GM12891 (cell line): ENCODE measurements around the gene CLASP2. TPM values are rescaled to one million over a fixed set of nuclear protein-coding genes. Genes with fewer than 3 reads are reported as not detected.
"Not testable (repeated sequence)": the region's sequence is repeated elsewhere in the genome, so short reads cannot be mapped to it uniquely, and the experiment has no call there.

Experiments used
- DNase-seq: peaks from one replicate; pipeline ENCODE4 v3.0.0; 2011; ENCODE audit warnings: low spot score; ENCODE audit not compliant: insufficient read length
- FAIRE-seq: peaks from 2 replicates; lab custom pipeline; 2011; peaks lifted over from hg19 to GRCh38; lab: Jason Lieb, UNC
- PAX5 ChIP-seq: IDR thresholded peaks from 2 replicates; pipeline ENCODE4 v1.6.1; 2011; ENCODE audit warnings: low read length, moderate library complexity, mild to moderate bottlenecking; ENCODE audit not compliant: insufficient read depth, severe bottlenecking
- POLR2A ChIP-seq: IDR thresholded peaks from 2 replicates; pipeline ENCODE4 v1.6.1; 2011; ENCODE audit warnings: low read depth, low read length, control low read depth
- POLR2AphosphoS5 ChIP-seq: IDR thresholded peaks from 2 replicates; pipeline ENCODE4 v1.6.1; 2011; ENCODE audit warnings: low read depth, low read length, control low read depth
- POU2F2 ChIP-seq: IDR thresholded peaks from 2 replicates; pipeline ENCODE4 v1.6.1; 2011; ENCODE audit warnings: low read depth, mild to moderate bottlenecking, control low read depth, low read length, moderate library complexity
- SPI1 ChIP-seq: IDR thresholded peaks from 2 replicates; pipeline ENCODE4 v1.6.1; 2011; ENCODE audit warnings: low read depth, low read length, control low read depth
- TAF1 ChIP-seq: IDR thresholded peaks from 2 replicates; pipeline ENCODE4 v1.6.1; 2011; ENCODE audit warnings: low read depth, low read length, control low read depth
- polyA plus RNA-seq: library from polyadenylated mRNA; unstranded; fragments of >200 nt; gene quantifications from one replicate; pipeline ENCODE4 v1.2.1, GENCODE V29; 2012; ENCODE audit warnings: low read depth, missing spikeins, inconsistent platforms; ENCODE audit not compliant: missing spikeins

The CLASP2 gene
- 8.3 TPM for polyA plus RNA-seq

GRCh38 chr3:33717866-33718594, at the start of gene CLASP2:
TSS of gene CLASP2 (minus strand) at chr3:33718254. CDS start at chr3:33718002, 252 bp downstream.
- FAIRE-seq = peak; percentile 97
- TF ChIP-seq POLR2AphosphoS5 (0 out of 2 replicates have a peak, but pooled peaks have one; percentile 17), SPI1 (no peak), POU2F2 (no peak), PAX5 (no peak), POLR2A (peak; percentile 77), TAF1 (peak; percentile 65)
- peak; percentile 72 for DNase-seq

- DNase-seq (no peak), FAIRE-seq (no peak)
- TF ChIP-seq POLR2AphosphoS5 = no peak
- TF ChIP-seq TAF1 = no peak
Observed at GRCh38 chr3:33758864-33759263, 40.8 kb upstream of the CLASP2 start.

- FAIRE-seq (no peak), DNase-seq (no peak)
- no peak for TF ChIP-seq POLR2A
- no peak for TF ChIP-seq TAF1
- TF ChIP-seq POU2F2 = no peak
- no peak for TF ChIP-seq POLR2AphosphoS5
- no peak for TF ChIP-seq SPI1
- TF ChIP-seq PAX5 = no peak
Observed at GRCh38 chr3:33758281-33758680, 40.2 kb upstream of the CLASP2 start.

- not testable (repeated sequence) for FAIRE-seq, DNase-seq
Observed at GRCh38 chr3:33754391-33754790, 36.3 kb upstream of the CLASP2 start.

GRCh38 chr3:33751336-33751735, 33.3 kb upstream of the CLASP2 start:
- FAIRE-seq (no peak), DNase-seq (no peak)
- TF ChIP-seq POLR2AphosphoS5 = no peak
- TF ChIP-seq PAX5 = no peak
- no peak for TF ChIP-seq POU2F2
- TF ChIP-seq TAF1 = no peak
- TF ChIP-seq SPI1 = no peak
- TF ChIP-seq POLR2A = no peak

GRCh38 chr3:33750211-33750548, 32.1 kb upstream of the CLASP2 start:
- DNase-seq (no peak), FAIRE-seq (no peak)
- TF ChIP-seq SPI1 (no peak), TAF1 (no peak), POLR2A (no peak), POU2F2 (no peak), POLR2AphosphoS5 (no peak), PAX5 (no peak)

- TF ChIP-seq POLR2A (no peak), TAF1 (no peak), SPI1 (peak; percentile 33; the same call in 1 of the 2 replicates)
- no peak for DNase-seq
- no peak for FAIRE-seq
Observed at GRCh38 chr3:33749546-33750210, 31.6 kb upstream of the CLASP2 start.

- peak; percentile 28 for FAIRE-seq
- DNase-seq = peak; percentile 9
- TF ChIP-seq POU2F2 (no peak), POLR2A (no peak), PAX5 (no peak), SPI1 (peak; percentile 50; the same call in 1 of the 2 replicates), TAF1 (no peak)
Observed at GRCh38 chr3:33746416-33747116, 28.5 kb upstream of the CLASP2 start.

GRCh38 chr3:33737146-33737545, 19.1 kb upstream of the CLASP2 start:
- FAIRE-seq = no peak

GRCh38 chr3:33732394-33732793, 14.3 kb upstream of the CLASP2 start:
- no peak for TF ChIP-seq POLR2AphosphoS5
- TF ChIP-seq PAX5 = no peak
- DNase-seq = no peak
- no peak for FAIRE-seq

More at GRCh38 chr3:33737146-33737545, 19.1 kb upstream of the CLASP2 start:
- no peak for DNase-seq
- TF ChIP-seq POU2F2 (no peak), SPI1 (no peak), PAX5 (no peak), POLR2A (no peak), POLR2AphosphoS5 (no peak), TAF1 (no peak)

- TF ChIP-seq POLR2A (no peak), POU2F2 (no peak)
- DNase-seq (no peak), FAIRE-seq (no peak)
Observed at GRCh38 chr3:33729993-33730392, 11.9 kb upstream of the CLASP2 start.

GRCh38 chr3:33724256-33724655, 6.2 kb upstream of the CLASP2 start:
- FAIRE-seq (no peak), DNase-seq (no peak)
- TF ChIP-seq PAX5 = no peak
- TF ChIP-seq POU2F2 = no peak
- TF ChIP-seq POLR2AphosphoS5 = no peak
- no peak for TF ChIP-seq POLR2A
- no peak for TF ChIP-seq SPI1
- TF ChIP-seq TAF1 = no peak
